NCI-H524 (cell line): ENCODE data around the gene ITGB1.
A peak's percentile ranks its signal among the peaks of the same experiment; 100 is the strongest.
"Not testable (repeated sequence)": the region's sequence is repeated elsewhere in the genome, so short reads cannot be mapped to it uniquely, and the experiment has no call there.

Source experiments
- DNase-seq, 2 experiments: peaks; one replicate each; lab custom pipeline; 2025; lab: John Stamatoyannopoulos, UW

The ITGB1 gene

GRCh38 chr10:32958085-32959005, at the start of gene ITGB1:
Gene ITGB1, minus strand, starts transcription at chr10:32958230. Its CDS starts 22,672 bp downstream, at chr10:32935558.
- DNase-seq: peak; percentile 69 to 74

DNA sequence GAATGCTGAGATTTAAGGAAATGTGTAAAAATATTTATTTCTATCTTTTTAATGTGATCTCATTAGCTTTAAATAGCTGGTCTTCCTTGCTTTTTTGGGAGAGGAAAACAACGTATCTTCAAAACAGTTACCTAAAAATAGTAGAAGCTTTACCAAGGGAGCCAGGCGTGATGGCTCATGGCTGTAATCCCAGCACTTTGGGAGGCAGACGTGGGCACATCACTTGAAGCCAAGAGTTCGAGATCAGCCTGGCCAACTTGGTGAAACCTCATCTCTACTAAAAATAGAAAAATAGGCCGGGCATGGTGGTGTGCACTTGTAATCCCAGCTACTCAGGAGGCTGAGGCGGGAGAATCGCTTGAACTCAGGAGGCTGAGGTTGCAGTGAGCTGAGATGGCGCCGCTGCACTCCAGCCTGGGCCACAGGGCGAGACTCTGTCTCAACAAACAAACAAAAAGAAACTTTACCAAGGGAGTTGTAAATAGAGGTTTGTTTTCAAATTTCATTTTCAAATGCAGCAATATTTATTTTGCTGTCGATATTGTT, 48.4 kb upstream of the ITGB1 start:
- no peak for DNase-seq

GRCh38 chr10:33005322-33006301, 47.6 kb upstream of the ITGB1 start:
- peak in 1 of 2 experiments; percentile 35 for DNase-seq

DNA sequence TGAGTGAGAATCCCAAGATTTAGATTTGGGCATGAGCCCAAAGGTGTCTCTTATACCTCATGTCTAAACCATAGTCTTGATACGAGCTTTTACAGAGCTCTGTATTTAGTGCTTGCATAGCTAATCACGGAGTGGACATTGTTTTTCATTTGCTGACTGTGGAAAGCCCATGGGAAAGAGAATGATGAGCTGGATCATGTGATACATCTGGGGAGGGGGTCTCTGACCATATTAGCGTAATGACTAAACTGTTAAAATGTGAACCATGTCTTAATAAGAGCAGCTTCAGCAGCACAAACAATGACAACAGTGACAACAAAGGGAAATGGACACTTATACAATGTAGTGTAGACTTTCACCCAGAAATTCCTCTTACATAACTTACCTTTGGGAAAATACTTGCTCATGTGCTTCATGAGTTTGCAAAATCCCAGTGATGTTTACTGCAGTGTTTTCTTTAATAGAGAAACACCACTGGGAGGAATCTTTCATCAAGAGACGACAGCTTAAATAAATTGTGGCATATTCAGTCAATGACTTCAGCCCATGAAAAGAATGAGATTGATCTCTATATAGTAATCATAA, 44.0 kb upstream of the ITGB1 start:
- DNase-seq: no peak

- not testable (repeated sequence) for DNase-seq
These were observed 40.1 kb upstream of the ITGB1 start for GRCh38 chr10:32998060-32998581.

GRCh38 chr10:32995751-32996150, 37.7 kb upstream of the ITGB1 start:
- no peak for DNase-seq

- no peak for DNase-seq
These were observed 37.1 kb upstream of the ITGB1 start for GRCh38 chr10:32995066-32995622.

- not testable (repeated sequence) for DNase-seq
These were observed 36.6 kb upstream of the ITGB1 start for GRCh38 chr10:32994632-32995031.

GRCh38 chr10:32992310-32992709, 34.3 kb upstream of the ITGB1 start:
- not testable (repeated sequence) for DNase-seq

DNA sequence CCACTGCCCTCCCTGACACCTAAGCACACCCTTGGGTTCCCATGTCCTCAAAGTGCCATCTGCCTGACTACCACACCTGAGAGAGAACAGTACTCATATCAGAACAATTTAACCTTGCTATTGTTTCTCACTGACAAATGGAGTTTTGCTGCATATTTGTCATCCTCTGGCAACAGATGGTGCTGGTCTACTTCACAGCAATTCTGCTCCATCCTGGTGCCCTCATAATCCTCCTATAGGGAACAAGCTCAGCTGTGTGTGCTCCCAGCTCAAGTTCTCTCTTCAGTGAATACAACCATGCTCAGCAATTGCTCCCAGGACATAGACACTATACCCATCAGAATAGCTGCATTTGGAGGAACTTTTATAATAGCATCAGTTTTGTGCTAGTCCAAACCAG, 32.8 kb upstream of the ITGB1 start:
- DNase-seq: no peak

- DNase-seq: no peak
These were observed 30.6 kb upstream of the ITGB1 start for GRCh38 chr10:32988604-32989003.

DNA sequence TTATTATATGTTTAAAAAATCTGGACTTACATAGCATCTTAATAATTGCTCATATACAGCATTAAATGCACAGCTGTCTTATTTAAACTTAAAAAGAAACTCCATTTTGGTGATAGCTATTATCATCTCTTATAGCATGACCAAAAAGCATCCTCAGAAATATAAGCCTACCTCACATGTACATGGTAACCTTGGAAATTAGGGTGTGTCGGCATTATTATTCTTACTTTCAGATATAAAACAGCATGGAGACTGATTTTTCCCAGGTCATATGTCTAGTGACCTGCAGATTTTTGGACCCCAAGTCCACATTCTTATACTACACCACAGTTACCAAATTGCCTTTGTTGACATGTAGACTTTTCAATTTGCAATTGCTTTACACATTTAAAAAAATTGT, 29.1 kb upstream of the ITGB1 start:
- DNase-seq: no peak

GRCh38 chr10:32985775-32986350, 27.8 kb upstream of the ITGB1 start:
- no peak for DNase-seq

GRCh38 chr10:32985341-32985764, 27.3 kb upstream of the ITGB1 start:
- DNase-seq: no peak

- DNase-seq: no peak
These were observed 26.1 kb upstream of the ITGB1 start for GRCh38 chr10:32984003-32984600.

DNA sequence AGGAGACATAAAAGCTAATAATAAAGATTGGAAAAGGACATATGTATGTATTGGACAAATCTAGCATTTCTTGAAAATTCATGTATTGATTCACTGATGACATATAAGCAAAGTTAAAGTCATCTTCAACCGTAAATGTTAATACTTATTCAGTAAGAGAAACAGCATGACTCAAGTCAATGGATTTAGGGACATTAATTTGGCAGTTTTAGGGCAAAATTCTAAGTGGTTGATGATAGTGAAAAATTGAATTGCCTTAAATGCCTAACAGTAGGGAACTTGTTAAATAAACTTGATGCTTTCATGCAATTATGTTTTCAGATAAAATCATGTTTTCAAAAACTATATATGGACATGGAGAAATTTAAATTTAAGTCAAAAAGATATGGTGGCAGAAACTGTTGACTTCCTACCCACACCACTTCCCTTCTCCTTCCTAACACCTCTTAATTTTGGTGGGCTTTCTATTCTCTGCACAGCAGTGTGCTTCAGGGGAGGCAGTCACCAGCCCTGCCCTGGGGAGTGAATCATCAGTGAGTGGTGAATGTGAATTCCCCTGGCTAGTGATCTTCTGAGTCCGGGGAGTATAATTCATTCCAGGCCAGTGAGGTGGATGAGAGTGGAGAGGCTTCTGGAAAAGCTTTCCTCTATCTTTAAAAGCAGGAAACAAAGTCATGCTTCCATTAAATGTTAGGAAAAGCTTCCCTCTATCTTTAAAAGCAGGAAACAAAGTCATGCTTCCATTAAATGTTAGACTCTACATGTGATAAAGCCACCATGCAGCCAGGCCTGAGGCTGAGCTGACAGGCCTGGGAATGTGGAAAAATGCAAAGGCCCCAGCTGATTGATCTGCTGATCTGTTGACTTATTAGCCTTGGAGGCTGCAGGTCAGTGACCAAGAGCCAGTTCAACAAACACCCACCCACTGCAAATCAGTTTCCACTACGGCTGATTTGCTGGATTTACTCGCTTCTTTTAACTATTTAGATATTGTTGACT, 25.2 kb upstream of the ITGB1 start:
- no peak for DNase-seq

GRCh38 chr10:32982293-32982709, 24.3 kb upstream of the ITGB1 start:
- DNase-seq: no peak

- no peak for DNase-seq
These were observed 23.7 kb upstream of the ITGB1 start for GRCh38 chr10:32981760-32982159.
